SKM-1 treated with dmso at 0.1 percent for 144 hours (cell line): ENCODE measurements around the gene LRIG1.

Experiments
- DNase-seq: peaks from one replicate; lab custom pipeline; 2025; ENCODE audit not compliant: unreplicated experiment; lab: John Stamatoyannopoulos, UW

Gene LRIG1

GRCh38 chr3:66504850-66505641 is 4.2 kb upstream of the LRIG1 start:
- DNase-seq = no peak

GRCh38 chr3:66502981-66503380 is 2.2 kb upstream of the LRIG1 start:
- no peak for DNase-seq

- DNase-seq = no peak
Measured at GRCh38 chr3:66502245-66502874, 1.5 kb upstream of the LRIG1 start.

GRCh38 chr3:66501483-66502244 is 842 bp upstream of the LRIG1 start:
- DNase-seq = no peak

- no peak for DNase-seq
Measured at GRCh38 chr3:66499881-66500575, 794 bp downstream of the LRIG1 start.

- DNase-seq = peak; percentile 39
Measured at GRCh38 chr3:66498687-66499621, 1.9 kb downstream of the LRIG1 start.

- no peak for DNase-seq
Measured at GRCh38 chr3:66497985-66498671, 2.7 kb downstream of the LRIG1 start.

- no peak for DNase-seq
Measured at GRCh38 chr3:66497288-66497984, 3.4 kb downstream of the LRIG1 start.

- DNase-seq = no peak
Measured at GRCh38 chr3:66496746-66497145, 4.1 kb downstream of the LRIG1 start.

- no peak for DNase-seq
Measured at GRCh38 chr3:66496301-66496700, 4.5 kb downstream of the LRIG1 start.

- DNase-seq = no peak
Measured at GRCh38 chr3:66495668-66496045, 5.2 kb downstream of the LRIG1 start.

- no peak for DNase-seq
Measured at GRCh38 chr3:66494959-66495667, 5.7 kb downstream of the LRIG1 start.

GRCh38 chr3:66493458-66494099 is 7.2 kb downstream of the LRIG1 start:
- DNase-seq = no peak

GRCh38 chr3:66492672-66493071 is 8.2 kb downstream of the LRIG1 start:
- no peak for DNase-seq

GRCh38 chr3:66492071-66492470 is 8.8 kb downstream of the LRIG1 start:
- DNase-seq = no peak

GRCh38 chr3:66490984-66491383 is 9.8 kb downstream of the LRIG1 start:
- DNase-seq = no peak

- DNase-seq = peak; percentile 49
Measured at GRCh38 chr3:66490214-66490613, 10.6 kb downstream of the LRIG1 start.

GRCh38 chr3:66489581-66489980 is 11.2 kb downstream of the LRIG1 start:
- DNase-seq = no peak
